HepG2 (cell line): ENCODE measurements around the gene ETV3L. TPM values are rescaled to one million over a fixed set of nuclear protein-coding genes. Genes with fewer than 3 reads are reported as not detected.

ENCODE experiments used
- AGO1 ChIP-seq: fragments of 200-400 bp; formaldehyde crosslinking; IDR thresholded peaks from 2 replicates; pipeline ENCODE4 v1.6.1; 2017; ENCODE audit warnings: mild to moderate bottlenecking, low read depth, low read length, moderate library complexity; ENCODE audit not compliant: poor library complexity, severe bottlenecking
- CCAR2 ChIP-seq: fragments of 200-400 bp; formaldehyde crosslinking; optimal IDR thresholded peaks from 2 replicates; pipeline ENCODE3; 2018; ENCODE audit warnings: low read depth, mild to moderate bottlenecking, low read length, moderate library complexity
- HNRNPK ChIP-seq: fragments of 200-400 bp; formaldehyde crosslinking; IDR thresholded peaks from 2 replicates; pipeline ENCODE4 v1.6.1; 2018; ENCODE audit warnings: low read length, low read depth, moderate library complexity, mild to moderate bottlenecking; ENCODE audit not compliant: poor library complexity, severe bottlenecking
- HNRNPLL ChIP-seq: fragments of 200-400 bp; formaldehyde crosslinking; IDR thresholded peaks from 2 replicates; pipeline ENCODE4 v1.6.1; 2017; ENCODE audit warnings: mild to moderate bottlenecking, low read depth, low read length; ENCODE audit not compliant: poor library complexity, severe bottlenecking
- IRF2 ChIP-seq: IDR thresholded peaks from 2 replicates; pipeline ENCODE4 v1.6.1; 2018; ENCODE audit warnings: missing genetic modification reagents, missing compliant biosample characterization
- ISX ChIP-seq: sonication (generic); formaldehyde crosslinking; conservative IDR thresholded peaks from 2 replicates; pipeline ENCODE4 v1.5.0; 2020; ENCODE audit warnings: missing genetic modification reagents
- JUNB ChIP-seq: sonication (generic); formaldehyde crosslinking; IDR thresholded peaks from 2 replicates; pipeline ENCODE4 v1.8.0; 2022; ENCODE audit warnings: missing genetic modification reagents, mild to moderate bottlenecking, borderline replicate concordance
- KLF11 ChIP-seq: IDR thresholded peaks from 2 replicates; pipeline ENCODE4 v1.6.1; 2016; ENCODE audit warnings: missing compliant biosample characterization
- MAZ ChIP-seq, 2 experiments: sonication (generic) in 1 of 2; formaldehyde crosslinking in 1 of 2; IDR thresholded peaks; 2 replicates each; pipeline versions ENCODE4 v1.5.0 to v1.6.1; 2012 to 2020; ENCODE audit warnings: low read depth in 2 of 2, mild to moderate bottlenecking in 2 of 2, borderline replicate concordance in 1 of 2, improper control_type of control experiment in 1 of 2, low read length in 1 of 2, missing genetic modification reagents in 1 of 2, moderate library complexity in 1 of 2
- SMAD3 ChIP-seq: sonication (generic); formaldehyde crosslinking; IDR thresholded peaks from 2 replicates; pipeline ENCODE4 v1.4.0; 2020; ENCODE audit warnings: missing genetic modification reagents
- SNAPC2 ChIP-seq: sonication (generic); formaldehyde crosslinking; IDR thresholded peaks from 2 replicates; pipeline ENCODE4 v1.8.1; 2022; ENCODE audit warnings: mild to moderate bottlenecking, missing genetic modification reagents
- SRSF9 ChIP-seq: fragments of 200-400 bp; formaldehyde crosslinking; IDR thresholded peaks from 2 replicates; pipeline ENCODE4 v1.6.1; 2018; ENCODE audit warnings: borderline replicate concordance, mild to moderate bottlenecking, low read depth, low read length; ENCODE audit not compliant: insufficient read depth, poor library complexity, severe bottlenecking
- SSRP1 ChIP-seq: IDR thresholded peaks from 2 replicates; pipeline ENCODE4 v1.6.1; 2016; ENCODE audit warnings: control low read depth
- ZMYM4 ChIP-seq: sonication (generic); formaldehyde crosslinking; IDR thresholded peaks from 2 replicates; pipeline ENCODE4 v1.8.1; 2023; ENCODE audit warnings: mild to moderate bottlenecking, missing genetic modification reagents
- ZNF260 ChIP-seq: sonication (generic); formaldehyde crosslinking; IDR thresholded peaks from 2 replicates; pipeline ENCODE4 v1.4.0; 2020; ENCODE audit warnings: missing genetic modification reagents, low read depth, mild to moderate bottlenecking, borderline replicate concordance
- ZNF282 ChIP-seq: fragments of 450-650 bp; IDR thresholded peaks from 2 replicates; pipeline ENCODE4 v1.6.1; 2018; ENCODE audit not compliant: partially characterized antibody
- polyA plus RNA-seq, 8 experiments: library from polyadenylated mRNA; depleted of rRNA in 3 of 8; stranded (reverse) in 7 of 8; unstranded in 1 of 8; fragments of >200 nt; fragmentation: Illumina TruSeq in 4 of 8; extraction: Trizol in 4 of 8; gene quantifications; 2 replicates each; pipeline versions ENCODE4 v1.2.1 to v1.2.3, GENCODE V29; 2011 to 2016; ENCODE audit warnings: low read depth in 4 of 8, missing spikeins in 1 of 8, mixed read lengths in 1 of 8; ENCODE audit not compliant: insufficient read depth in 1 of 8
- total RNA-seq, 5 experiments: library from RNA; depleted of rRNA; stranded (reverse); fragments of >200 nt; fragmentation: Illumina TruSeq; extraction: Trizol; gene quantifications; 2 replicates each; pipeline ENCODE4 v1.2.3, GENCODE V29; 2016; ENCODE audit warnings: low read depth in 1 of 5
- TF ChIP-seq, protein P1 (sequence below): sonication (generic); formaldehyde crosslinking; IDR thresholded peaks from 2 replicates; pipeline ENCODE4 v1.8.0; 2022; ENCODE audit warnings: missing genetic modification reagents, low read depth, mild to moderate bottlenecking, borderline replicate concordance
- TF ChIP-seq, protein P2 (sequence below): IDR thresholded peaks from 2 replicates; pipeline ENCODE4 v1.6.1; 2016; ENCODE audit warnings: mild to moderate bottlenecking, missing biosample characterization, missing genetic modification reagents
- TF ChIP-seq, protein P3 (sequence below): sonication (generic); formaldehyde crosslinking; IDR thresholded peaks from 2 replicates; pipeline ENCODE4 v1.5.0; 2020; ENCODE audit warnings: mild to moderate bottlenecking, missing genetic modification reagents, moderate library complexity
- TF ChIP-seq, protein P4 (sequence below): sonication (generic); formaldehyde crosslinking; IDR thresholded peaks from 2 replicates; pipeline ENCODE4 v1.8.0; 2022; ENCODE audit warnings: missing genetic modification reagents, mild to moderate bottlenecking, moderate library complexity, borderline replicate concordance

The ETV3L gene
- total and polyA plus RNA-seq, 2 of the 13 experiments (the other 11 are each of a cell fraction or from before 2014, with no cell fraction given), result not detected

DNA sequence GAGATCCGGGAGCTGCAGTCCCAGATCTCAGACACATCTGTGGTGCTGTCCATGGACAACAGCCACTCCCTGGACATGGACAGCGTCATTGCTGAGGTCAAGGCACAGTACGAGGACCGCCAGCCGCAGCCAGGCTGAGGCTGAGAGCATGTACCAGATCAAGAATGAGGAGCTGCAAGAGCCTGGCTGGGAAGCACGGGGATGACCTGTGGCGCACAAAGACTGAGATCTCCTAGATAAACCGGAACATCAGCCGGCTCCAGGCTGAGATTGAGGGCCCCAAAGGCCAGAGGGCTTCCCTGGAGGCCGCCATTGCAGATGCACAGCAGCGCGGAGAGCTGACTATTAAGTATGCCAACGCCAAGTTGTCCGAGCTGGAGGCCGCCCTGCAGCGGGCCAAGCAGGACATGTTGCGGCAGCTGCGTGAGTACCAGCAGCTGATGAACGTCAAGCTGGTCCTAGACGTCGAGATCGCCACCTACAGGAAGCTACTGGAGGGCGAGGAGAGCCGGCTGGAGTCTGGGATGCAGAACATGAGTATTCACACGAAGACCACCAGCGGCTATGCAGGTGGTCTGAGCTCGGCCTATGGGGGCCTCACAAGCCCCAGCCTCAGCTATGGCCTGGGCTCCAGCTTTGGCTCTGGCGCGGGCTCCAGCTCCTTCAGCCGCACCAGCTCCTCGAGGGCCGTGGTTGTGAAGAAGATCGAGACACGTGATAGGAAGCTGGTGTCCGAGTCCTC, 25.5 kb downstream of the ETV3L start (continued):
- TF ChIP-seq, protein P1, sequence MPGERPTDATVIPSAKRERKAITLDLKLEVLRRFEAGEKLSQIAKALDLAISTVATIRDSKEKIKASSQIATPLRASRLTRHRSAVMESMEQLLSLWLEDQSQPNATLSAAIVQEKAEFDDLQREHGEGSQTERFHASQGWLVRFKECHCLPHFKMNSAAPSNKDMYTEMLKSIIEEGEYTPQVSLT (CRISPR knock-in tag), result no peak
- TF ChIP-seq, protein P2, sequence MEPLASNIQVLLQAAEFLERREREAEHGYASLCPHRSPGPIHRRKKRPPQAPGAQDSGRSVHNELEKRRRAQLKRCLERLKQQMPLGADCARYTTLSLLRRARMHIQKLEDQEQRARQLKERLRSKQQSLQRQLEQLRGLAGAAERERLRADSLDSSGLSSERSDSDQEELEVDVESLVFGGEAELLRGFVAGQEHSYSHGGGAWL (CRISPR knock-in tag), result 0 out of 2 replicates have a peak, but pooled peaks have one; percentile 55
- TF ChIP-seq SMAD3 (CRISPR knock-in tag) (no peak), AGO1 (no peak), HNRNPLL (peak; percentile 91), SRSF9 (no peak), ISX (CRISPR knock-in tag) (no peak), JUNB (CRISPR knock-in tag) (no peak), HNRNPK (no peak), ZMYM4 (CRISPR knock-in tag) (no peak), SNAPC2 (CRISPR knock-in tag) (no peak), ZNF260 (no peak), ZNF282 (no peak), IRF2 (peak; percentile 56; the same call in 1 of the 2 replicates), KLF11 (no peak), CCAR2 (no peak), MAZ (IDR thresholded peaks at IDR 0.05; ENCODE audit: borderline replicate concordance, low read depth, low read length) (no peak), MAZ (CRISPR knock-in tag; IDR thresholded peaks at IDR 0.05; ENCODE audit: low read depth) (0 out of 2 replicates have a peak, but pooled peaks have one; percentile 53), SSRP1 (no peak)
- TF ChIP-seq, protein P3, sequence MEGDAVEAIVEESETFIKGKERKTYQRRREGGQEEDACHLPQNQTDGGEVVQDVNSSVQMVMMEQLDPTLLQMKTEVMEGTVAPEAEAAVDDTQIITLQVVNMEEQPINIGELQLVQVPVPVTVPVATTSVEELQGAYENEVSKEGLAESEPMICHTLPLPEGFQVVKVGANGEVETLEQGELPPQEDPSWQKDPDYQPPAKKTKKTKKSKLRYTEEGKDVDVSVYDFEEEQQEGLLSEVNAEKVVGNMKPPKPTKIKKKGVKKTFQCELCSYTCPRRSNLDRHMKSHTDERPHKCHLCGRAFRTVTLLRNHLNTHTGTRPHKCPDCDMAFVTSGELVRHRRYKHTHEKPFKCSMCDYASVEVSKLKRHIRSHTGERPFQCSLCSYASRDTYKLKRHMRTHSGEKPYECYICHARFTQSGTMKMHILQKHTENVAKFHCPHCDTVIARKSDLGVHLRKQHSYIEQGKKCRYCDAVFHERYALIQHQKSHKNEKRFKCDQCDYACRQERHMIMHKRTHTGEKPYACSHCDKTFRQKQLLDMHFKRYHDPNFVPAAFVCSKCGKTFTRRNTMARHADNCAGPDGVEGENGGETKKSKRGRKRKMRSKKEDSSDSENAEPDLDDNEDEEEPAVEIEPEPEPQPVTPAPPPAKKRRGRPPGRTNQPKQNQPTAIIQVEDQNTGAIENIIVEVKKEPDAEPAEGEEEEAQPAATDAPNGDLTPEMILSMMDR (CRISPR knock-in tag), result peak; percentile 93
- TF ChIP-seq, protein P4, sequence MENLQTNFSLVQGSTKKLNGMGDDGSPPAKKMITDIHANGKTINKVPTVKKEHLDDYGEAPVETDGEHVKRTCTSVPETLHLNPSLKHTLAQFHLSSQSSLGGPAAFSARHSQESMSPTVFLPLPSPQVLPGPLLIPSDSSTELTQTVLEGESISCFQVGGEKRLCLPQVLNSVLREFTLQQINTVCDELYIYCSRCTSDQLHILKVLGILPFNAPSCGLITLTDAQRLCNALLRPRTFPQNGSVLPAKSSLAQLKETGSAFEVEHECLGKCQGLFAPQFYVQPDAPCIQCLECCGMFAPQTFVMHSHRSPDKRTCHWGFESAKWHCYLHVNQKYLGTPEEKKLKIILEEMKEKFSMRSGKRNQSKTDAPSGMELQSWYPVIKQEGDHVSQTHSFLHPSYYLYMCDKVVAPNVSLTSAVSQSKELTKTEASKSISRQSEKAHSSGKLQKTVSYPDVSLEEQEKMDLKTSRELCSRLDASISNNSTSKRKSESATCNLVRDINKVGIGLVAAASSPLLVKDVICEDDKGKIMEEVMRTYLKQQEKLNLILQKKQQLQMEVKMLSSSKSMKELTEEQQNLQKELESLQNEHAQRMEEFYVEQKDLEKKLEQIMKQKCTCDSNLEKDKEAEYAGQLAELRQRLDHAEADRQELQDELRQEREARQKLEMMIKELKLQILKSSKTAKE (CRISPR knock-in tag), result no peak
